GM18498 (cell line): ENCODE results near the gene MOSPD3.

ENCODE experiments used
- ATAC-seq: cut with Tn5 transposase; IDR thresholded peaks from one replicate; pipeline ENCODE4 v1.9.1; 2021; ENCODE audit warnings: mild to moderate bottlenecking, moderate library complexity; ENCODE audit not compliant: unreplicated experiment

Gene MOSPD3

GRCh38 chr7:100575206-100575631, 37.1 kb upstream of the MOSPD3 start:
- ATAC-seq: no peak

- ATAC-seq: no peak
Measured at GRCh38 chr7:100575746-100576383, 36.5 kb upstream of the MOSPD3 start.

- no peak for ATAC-seq
Measured at GRCh38 chr7:100576384-100576993, 35.9 kb upstream of the MOSPD3 start.

DNA sequence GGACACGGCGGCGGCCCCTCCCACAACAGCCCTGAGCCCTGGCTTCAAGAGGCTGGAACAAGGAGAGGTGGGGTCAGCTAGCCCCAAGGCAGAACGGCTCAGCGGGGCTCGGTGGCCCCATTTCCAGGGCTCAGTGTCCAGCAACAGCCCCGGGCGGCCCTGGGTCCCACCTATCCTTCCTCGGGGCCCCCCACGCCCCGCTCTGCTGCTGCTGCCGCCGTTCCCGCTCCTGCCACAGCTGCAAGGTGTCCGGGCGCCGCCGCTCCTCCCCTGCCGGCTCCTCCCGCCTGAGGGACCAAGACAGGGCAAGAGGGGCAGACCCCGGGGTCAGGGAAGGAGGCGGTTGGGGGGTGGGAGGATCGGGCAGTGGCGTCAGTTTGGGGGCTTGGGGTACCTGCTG, 35.2 kb upstream of the MOSPD3 start:
- ATAC-seq: no peak

DNA sequence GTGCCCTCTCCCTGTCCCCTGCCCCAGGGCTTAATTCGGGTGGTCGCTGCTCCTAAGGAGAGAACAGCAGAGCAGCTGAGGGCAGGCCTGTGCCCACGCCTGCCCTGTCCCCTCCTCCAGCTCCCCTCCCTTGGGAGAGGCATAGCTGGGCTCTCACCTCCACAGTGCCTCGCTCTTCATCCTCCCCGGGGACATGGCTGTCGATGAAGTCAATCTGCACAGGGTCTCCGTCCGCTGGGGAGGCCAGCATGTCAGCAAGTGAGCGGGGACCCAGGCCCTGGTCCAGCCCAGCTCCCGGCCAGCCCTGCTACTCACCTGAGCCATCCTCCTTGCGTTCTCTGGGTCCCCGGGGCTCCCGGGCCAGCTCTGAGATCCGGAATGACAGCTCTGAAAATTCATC, 34.8 kb upstream of the MOSPD3 start:
- no peak for ATAC-seq

DNA sequence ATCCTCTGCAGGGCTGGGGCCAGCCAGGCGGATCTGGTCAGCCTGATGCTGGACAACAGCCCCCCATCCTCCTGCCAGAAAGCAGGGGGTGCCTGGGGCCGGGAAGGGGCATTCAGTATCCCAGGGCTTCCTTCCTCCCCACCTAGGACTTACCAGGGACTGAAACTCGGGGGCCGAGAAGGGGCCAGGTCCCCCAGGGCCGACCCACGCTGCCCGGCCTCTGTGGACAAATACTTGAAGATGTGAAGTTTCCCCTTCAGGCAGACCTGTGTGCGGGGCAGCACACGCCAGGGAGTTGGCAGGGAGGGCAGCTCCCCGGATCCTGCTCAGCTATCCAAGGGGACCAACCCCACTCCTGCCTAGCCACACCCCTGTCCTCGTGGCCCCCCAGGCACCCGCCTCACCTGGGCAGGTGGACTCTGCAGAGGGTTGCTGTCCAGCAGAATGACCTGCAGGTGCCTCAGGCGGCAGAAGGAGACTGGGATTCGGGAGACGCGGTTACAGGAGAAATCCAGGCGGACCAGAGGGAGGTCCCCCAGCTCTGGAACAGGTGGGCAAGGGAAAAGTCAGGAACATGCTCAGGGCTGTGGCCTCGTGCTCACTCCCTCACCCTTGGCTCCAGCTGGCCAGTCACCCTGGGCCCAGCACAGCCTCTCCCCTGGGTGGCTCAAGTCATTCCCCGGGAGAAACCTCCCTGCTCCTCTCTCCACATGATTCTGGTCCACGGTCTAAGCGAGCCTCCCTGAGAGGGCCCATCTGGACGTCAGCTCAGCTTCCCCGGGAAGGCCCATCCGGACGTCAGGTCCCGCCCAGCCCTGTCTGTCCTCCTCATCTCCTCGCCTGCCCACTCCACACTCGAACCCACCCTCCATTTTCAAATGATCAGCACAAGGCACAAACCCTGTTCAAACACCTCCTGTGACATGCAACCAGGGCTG, 33.8 kb upstream of the MOSPD3 start:
- no peak for ATAC-seq

GRCh38 chr7:100580466-100581283, 31.7 kb upstream of the MOSPD3 start:
- ATAC-seq: no peak

GRCh38 chr7:100582041-100582579, 30.2 kb upstream of the MOSPD3 start:
- ATAC-seq: no peak

DNA sequence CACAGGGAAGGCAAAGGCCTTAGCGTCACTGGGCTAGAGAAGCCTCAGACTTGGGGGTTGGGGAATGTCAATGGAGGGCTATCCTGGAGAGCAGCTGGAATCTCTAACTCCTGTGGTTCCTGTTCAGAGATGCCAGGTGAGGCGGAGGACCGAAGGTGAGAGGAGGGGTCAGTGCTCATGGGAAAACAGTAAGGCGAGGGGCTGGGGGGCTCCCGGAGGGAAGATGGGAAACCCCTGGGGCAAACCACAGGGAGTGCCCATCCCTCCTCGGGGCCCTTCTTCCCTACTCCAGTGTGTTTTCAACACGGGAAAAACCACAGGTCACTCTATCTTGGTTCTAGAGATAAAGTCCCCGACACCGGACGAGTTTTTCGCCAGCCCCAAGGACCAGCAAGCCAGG, 29.7 kb upstream of the MOSPD3 start:
- no peak for ATAC-seq

- ATAC-seq: no peak
Measured at GRCh38 chr7:100583132-100584053, 28.9 kb upstream of the MOSPD3 start.

DNA sequence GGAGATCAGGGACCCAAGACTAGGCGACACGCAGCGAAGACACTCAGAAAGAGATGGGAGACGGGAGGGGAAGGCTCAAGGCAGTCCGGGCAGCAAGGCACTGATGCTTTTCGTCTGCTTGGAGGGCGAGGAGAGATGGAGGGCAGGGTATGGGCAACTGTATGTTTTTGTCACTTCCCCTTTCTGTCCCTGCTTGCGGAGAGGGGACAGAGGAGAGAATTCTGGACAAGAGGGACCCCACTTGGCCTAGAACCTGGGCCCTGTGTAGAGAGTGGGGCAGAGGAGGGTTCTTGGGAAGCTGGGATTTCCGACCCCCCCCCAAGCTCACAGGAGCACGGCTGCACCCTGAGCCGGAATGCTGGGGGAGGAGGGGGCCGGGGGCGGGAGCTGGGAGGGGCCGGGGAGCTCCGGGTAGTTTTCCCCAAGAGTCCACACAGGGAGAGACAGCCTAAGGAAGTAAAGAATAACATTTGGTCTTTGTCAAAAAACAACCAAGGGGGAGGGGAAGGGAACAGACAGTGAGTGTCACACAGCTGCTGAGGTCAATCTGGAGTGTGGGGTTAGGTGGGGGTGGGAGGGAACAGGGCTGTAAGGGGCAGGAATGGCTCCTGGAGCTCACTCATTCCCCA, 28.2 kb upstream of the MOSPD3 start:
- no peak for ATAC-seq

GRCh38 chr7:100584683-100585510, 27.4 kb upstream of the MOSPD3 start:
- no peak for ATAC-seq

DNA sequence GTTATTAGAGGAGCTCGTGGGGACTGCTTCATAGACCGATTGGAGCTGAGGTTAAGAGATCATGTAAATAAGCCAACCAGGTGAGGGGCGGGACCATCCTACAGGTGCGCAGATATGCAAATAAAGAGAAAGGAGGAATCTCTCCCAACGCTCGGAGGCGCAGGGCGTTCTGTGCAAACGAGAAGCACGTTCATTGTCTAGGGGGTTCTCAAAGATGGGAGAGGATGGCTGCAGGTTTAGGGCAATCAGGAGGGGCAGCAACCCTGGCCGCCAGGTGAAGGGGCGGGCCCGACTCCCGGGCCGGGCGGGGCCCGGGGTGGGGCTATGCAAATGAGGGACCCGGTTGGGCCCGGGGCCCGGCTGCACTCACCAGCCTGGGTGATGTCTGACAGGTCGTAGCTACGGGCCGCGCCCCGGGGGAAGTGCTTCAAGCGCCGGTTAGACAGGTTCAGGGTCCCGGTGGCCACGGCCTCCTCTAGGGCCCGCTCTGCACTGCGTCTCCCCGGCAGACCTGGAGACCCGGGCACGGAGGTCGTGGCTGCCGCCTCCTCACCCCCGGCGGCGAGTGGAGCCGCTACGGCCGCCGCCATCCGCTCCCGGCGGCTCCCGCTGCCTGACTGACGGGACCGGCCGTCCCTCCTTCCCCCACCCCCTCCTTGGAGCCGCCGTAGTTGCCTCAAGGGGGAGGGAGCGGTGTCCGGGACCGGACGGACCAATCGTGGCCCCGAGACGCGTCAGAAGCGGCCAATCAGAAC, 26.7 kb upstream of the MOSPD3 start, which contains the start of gene LRCH4:
Gene LRCH4 (minus strand): TSS at position 619 of the 755 bp plus-strand sequence. CDS start 29 bp downstream, at position 590.
- ATAC-seq: peak; percentile 31

DNA sequence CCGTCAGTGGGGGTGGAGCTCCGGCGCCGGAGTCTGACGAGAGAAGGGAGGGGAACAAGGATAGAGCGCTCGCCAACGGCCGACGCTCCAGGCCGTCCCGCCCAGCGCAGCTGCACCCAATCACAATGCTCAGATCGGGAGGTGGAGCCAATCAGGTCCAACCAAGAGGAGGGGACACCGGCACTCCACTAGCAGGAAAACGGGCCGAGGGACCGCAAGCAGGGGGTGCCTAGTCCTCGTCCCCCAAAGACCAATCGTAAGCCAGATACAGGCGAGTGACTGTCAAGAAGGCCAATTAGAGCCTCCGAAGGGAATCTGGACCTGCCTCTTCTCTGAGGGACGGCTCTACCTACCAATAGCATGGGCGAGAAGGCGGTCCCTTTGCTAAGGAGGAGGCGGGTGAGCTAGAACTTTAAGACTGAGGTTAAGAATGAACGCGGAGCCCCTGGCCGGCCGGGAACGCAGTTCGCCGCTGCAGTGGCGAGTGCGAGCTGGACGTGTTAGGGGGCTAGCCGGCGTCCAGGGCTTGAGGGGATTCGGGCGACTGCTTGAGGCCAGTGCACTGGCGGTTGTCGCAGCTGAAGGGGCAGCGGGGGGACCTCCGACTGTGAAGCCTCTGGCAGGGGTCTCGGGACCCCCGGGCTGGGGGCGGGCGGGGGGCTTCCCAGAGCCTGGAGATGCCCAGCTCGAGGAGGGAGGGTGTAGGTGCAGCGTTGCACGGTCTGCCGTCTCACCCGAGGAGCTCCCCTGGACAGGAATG, 25.9 kb upstream of the MOSPD3 start, which contains the start of gene FBXO24:
Gene FBXO24 (plus strand): TSS at position 63 of the 760 bp plus-strand sequence. CDS start 298 bp downstream, at position 361.
- ATAC-seq: peak; percentile 87

DNA sequence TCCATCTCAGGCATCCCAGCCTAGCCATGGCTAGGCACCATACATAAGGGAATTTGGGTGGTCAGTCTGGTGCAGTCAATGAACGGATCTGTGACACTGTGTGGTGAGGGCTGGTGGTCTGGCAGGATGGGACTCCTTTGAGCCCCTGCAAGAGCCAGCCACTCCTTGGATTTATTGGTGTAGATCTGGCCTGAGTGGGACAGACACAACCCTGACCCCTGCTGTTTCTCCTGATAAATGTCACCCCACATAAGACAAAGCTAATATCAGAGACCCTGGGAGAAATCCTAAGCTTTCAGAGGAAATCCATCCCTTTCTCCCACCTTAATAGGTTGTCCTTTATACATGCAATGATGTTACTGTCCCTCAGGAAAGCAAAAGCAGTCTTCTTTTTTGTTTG, 23.9 kb upstream of the MOSPD3 start:
- ATAC-seq: no peak

DNA sequence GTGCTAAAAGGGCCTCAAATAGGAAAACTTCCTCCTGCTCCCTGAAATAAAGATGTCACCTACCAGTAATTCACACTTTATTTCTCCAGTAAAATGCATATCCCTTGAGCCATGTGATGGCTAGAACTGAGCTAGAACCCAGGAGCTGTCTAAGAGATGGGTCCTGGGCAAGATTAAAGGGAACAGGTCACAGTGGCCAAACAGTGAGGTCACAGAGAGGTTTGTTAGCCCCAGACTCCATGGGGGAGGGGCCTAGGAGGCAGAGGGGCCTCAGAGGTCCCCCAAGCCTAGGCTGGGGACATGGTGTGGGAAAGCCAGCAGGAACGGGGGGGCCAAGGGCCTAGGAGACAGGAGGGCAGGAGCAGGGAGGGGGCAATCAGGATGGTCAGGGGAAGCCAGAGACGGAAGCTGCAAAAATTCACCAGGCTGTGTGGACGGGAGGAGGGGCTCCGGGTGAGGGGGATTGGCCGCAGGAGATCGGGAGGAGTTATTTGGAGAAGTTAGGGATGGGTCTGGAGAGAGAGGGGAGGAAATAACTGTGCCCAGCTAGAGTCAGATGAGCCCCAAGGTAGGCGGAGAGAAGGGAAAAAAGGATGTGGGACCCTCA, 22.9 kb upstream of the MOSPD3 start:
- no peak for ATAC-seq
